NCI-H345 treated with DMSO at 0.1 percent for 48 hours (cell line): ENCODE data around the gene MYLK4.

Experiments used
- DNase-seq: peaks from one replicate; lab custom pipeline; 2025; ENCODE audit not compliant: unreplicated experiment; lab: John Stamatoyannopoulos, UW

MYLK4 gene

DNA sequence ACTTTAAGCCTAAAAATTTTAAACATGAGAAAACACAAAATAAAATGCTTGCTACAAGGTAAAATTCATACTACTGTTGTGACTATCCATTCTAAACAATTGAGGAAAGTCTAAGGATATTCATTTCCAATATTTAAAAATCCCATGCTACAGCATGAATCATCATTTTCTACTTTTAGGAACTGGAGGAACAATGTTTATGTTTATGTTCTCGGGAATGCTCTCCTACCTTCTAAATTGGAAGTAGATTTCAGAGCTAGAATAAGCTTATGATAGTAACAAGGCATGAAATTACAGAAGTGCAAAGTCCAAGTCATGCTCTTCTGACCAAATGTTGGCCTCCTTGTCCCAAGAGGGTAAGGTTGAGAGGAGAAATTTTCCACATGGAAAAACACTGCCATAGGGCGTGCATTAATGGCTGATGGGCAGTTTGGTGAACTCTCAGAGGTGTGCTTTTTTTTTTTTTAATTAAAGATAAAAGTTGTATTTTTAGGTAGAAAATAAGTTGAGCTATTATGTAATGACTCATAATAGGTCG is 6.0 kb upstream of the MYLK4 start:
- no peak for DNase-seq

DNA sequence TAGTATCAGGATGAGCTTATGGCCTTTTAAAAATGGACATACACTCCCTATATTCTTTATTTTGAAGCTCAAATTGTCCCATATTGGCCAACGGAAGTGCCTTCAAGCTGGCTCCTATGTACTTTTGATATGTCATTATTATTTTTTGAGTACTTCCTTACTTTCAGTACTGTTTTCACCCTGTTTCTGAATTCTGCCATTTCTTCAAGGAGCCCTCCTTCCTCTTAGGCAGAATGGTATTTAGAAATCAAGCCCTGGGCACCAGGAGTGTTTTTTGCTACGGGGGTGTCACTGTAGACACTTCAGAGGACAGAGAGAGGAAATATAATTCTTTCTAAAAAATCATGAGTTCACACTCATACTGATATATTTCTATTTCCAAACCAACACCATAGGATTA is 5.5 kb upstream of the MYLK4 start:
- DNase-seq, result no peak

DNA sequence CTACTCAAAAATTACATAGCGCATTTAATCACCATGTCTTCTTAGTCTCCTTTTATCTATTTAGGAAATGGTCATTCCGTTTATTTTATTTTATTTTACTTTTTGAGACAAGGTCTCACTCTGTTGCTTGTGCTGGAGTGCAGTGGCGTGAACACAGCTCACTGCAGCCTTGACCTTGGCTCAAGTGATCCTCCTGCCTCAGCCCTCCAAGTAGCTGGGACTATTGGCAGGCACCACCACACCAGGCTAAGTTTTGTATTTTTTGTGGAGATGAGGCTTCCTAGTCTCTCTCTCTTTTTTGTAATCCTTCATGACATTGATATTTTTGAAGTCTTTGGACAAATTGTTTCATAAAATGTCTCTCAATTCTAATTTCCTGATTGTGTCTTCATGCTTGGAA is 4.7 kb upstream of the MYLK4 start:
- DNase-seq, result no peak

DNA sequence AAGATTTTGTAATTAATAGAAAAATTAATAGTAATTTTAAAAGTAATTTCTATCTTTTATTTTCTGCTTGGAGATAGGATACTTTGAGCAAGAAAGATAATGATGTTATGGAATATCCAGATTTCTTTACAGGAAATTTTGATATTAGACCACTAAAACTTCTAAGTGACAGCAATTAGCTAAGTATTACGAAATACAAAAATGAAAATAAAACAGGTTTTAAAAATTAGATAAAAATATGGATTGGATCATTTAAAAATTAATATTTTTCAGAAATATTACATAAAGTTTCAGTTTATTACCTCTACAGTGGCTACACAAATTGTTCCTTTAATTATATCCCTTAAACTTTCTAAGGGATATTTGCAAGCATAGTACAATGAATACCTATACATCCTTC is 4.2 kb upstream of the MYLK4 start:
- DNase-seq, result no peak

DNA sequence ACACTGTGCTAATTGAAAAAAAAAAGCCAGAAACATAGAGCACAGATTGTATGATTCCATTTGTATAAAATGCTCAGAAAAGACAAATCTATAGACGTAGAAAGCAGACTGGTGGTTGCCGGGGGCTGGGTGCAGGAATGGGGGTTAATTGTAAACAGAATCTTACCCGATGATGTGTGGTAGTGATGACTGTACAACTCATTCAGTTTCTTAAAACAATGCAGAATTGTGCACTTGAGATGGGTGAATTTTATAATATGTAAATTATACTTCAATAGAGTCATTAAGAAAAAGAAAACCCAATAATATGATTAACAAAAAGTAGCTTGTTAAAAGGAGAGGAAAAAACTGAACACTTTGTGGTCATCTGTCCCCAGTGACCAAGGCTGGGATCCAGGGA is 3.7 kb upstream of the MYLK4 start:
- DNase-seq, result no peak

DNA sequence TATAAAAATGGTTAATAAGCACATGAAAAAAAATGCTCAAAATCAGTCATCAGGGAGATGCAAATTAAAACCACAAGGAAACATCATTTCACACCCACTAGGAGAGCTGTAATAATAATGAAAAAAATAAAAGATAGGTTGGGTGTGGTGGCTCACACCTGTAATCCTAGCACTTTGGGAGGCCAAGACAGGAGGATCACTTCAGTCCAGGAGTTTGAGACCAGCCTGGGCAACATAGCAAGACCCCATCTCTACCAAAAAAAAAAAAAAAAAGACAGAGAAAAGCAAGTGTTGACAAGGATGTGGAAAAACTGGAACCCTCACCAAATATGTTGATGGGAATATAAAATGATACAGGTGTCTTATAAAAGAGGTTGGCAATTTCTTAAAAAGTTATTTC is 3.0 kb upstream of the MYLK4 start:
- no peak for DNase-seq

DNA sequence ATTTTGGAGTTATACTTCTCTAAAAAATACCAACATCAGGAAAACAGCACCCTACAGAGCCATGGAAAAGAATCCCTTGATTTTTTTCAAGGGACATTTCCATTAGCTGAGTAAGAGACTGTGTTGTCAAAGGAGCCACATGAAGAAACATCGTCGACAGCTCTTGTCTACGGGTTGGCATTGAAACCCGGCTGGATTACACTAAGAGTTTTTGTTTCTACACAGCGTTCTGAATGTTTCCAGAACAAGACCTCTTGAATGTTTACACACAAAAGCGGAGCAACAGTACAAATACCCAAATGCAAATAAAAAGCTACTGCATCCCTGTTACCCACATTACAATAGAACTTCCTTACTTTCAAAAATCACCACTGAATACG is 2.4 kb upstream of the MYLK4 start:
- DNase-seq, result no peak

DNA sequence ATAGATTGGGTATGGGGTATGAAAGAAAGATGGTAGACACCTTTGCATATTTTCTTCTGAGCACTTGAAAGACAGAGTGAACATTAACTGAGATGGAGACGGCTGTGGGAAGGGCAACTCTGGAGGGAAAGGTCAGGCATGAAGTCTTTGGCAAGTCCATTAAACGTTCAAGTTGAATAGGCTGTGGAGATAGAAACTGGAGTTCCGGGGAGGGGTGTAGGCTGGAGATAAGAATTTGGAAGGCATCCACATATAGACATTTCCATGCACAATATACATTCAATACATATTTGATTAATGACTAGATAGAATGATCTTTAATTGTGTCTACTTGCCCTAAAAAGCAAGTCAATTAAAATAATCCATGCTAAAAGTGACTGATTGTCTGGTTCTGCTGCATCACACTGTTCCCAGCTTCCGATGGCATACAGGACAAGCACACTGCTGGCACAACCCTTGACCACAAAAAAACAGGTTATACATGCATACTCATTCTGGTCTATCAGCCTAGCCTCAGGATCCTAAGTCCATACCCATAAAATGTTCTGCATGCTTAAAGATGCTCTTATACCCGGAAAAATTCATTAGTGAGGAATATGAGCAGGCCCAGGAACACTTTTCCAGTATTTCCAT is 1.9 kb upstream of the MYLK4 start:
- DNase-seq, result no peak

DNA sequence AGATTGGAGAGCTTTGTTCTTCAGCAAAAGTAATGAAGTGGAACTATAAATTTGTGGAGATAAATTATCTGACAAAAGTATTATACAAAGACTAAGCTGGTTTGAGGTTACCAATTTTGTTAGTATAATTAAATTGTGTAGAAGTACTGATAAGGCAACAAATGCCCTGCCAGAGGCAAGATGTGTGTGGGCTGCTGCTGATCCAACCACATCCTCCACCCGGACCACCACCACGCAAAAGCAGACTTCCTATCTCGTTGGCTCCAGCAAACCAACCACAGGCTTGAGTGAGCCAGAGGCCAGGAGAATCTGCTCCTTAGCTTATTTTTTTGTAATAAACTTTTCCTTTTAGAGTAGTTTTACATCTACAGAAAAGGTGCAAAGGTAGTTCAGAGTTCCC is 1.1 kb upstream of the MYLK4 start:
- DNase-seq, result no peak

DNA sequence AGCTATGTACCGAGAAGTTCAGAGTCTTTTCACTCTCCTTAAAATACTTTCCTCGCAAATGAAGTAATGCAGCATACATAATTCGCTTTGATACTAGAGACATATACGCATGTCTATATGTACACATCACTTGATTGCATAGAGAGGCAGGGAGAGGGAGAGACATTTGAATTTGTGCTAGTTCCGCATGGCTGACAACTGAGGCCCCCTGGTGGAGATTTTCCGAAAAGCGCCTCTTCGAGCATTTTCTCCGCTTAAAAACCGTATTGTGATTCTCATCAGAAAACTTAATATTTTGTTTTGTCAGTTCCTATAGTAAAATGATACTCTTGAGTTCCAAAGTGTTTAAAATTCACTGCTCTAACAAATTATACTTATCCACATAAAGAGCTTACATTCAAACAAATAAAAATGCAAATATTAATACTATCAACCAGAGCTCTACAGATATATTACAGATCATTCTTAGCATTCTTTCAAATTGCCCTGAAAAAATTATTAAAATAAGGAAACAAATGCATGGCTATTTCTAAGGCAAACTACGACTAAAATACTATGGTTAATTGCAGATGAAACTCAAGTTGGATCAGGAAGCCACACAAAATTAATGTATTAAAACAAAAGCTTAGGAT is 637 bp downstream of the MYLK4 start:
- no peak for DNase-seq

DNA sequence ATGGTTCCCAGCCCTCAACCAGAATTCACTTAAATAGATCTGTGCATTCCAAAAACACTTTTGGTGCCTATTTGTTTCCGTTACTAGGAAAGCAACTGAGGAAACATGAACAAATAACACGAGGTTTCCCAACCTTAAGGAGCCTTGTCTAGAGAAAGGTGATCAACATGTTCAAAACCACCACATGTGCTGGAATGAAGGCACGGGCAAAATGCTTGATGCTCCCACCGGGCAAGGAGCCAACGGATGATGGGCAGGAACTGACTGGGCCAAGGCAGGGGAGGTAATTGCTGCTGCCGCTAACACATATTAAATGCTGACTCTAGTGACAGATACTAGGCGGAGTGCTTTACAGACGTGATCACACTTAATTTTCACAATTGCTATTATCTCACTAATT is 2.5 kb downstream of the MYLK4 start:
- no peak for DNase-seq

DNA sequence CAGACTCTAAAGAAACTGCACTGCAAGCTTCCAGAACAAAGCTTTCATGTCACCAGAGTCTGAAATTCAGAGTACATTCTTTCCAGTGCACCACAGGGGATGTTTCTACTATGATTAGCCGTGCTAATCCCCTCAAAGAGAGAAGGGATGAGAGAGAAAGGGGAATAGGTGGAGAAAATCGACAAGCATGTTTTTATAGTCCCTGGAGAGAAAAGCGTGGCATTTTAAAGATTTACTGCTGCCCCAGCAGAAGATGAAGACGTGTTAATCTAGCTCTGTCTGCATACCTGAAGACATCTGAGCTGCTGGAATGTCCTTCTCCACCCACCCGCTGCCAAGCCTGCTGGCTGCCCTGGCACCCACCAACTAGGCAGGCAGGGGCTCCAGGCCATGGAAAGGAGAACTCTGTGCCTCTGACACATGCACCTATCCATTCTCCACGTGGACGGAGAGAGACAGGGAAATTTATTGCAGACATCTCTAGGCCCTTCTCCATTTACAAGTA is 4.1 kb downstream of the MYLK4 start:
- no peak for DNase-seq

DNA sequence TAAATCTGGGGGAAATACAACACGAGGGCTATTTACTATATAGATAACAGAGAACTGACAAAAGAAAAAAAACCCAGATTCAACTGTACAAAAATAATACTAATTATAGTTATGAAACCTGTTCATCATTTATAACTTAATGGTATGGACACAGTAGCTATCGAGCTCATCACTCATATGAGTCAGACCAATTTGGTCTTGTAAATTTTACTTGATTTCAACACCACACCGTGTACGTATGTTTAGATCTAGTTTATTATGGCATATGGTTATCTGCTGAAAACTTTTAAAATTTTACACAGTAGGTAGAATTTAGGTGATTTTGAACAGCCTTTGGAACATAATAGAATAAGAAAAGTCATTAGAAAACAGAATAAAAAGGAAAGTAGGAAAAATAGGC is 5.5 kb downstream of the MYLK4 start:
- no peak for DNase-seq

DNA sequence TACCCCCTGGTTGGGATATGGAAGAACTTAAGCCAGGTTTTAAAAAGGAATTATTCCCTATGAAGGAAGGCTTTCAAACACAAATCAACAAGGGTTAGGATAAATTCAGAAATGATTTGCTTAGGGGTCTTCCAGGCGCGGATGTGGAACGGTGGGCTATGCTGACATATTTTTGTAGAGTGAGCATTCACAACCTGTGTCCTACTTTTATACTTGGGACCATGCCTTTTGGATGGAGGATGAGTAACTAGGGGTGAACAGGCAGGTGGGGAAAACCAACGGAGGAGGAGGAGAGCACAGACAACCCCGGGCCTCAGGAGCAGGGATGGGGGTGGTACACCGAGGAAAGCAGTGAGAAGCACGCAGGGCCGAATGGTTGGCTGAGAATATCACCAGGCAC is 5.9 kb downstream of the MYLK4 start:
- DNase-seq, result no peak

DNA sequence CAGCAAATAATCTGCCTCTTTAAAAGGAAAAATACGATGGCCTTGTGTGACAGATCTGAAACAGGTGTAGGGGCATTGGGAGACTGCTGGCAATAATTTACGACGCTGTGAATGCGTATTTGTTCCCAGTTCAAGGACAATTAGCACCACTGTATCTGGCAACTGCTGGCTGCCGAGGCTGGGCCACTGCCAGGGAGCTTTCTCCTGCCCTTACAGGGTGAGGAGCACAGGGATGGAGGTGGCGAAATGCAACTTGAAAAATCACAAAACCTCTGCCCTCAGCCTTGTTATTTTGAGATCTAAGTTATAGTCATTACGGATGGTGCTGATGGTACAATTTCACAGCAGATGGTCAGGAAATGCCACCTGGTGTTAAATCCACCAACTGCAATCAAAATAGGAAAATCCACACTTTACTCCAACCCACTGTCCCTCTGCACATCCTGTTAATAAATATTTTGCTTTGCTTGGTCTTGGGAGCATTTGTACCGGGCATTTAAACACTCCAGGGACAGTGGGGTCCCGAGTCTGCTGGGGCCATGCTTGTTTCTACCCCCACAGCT is 6.4 kb downstream of the MYLK4 start:
- no peak for DNase-seq

DNA sequence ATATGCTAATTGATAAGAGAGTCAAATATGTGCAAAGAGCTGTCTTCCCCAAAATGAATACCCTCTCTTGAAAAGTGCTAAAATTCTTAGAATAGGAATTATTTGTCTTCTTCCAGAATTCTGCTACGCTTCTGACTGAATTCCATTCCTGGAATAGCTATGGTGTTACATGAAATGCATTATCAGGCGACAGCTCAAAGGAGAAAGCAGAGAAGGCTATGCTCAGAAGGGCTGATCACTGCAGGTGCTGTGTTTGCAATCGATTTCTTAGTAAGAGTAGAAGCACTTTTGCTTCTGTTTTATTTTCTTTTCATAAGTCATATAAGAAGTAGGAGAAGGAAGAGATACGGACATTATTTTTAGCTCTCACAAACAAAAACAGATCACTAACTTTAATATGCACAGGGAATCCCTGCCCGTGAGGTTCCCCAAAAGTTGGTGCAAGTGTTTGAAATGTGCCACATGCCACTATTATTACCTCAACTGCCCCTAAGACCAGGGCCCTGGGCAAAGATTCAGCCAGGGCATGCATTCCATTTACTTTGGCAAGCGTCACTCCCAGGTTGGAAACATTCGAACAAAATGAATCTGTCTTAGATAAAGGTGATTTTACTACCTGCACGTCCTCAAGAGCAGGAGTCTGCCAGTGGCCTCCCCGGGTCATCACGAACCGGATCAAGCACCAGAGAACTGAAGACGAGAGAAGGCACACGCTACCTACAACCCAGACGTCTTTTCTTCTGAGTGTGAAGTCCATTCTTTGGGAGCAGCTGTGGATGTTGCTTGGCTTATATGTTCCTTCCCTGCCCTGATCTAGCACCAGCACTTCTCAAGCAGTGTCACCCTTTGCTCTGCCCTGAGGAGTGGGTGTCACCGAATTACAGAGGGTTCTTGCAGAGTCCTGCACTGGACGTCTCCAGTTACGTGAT is 7.2 kb downstream of the MYLK4 start:
- DNase-seq, result no peak

DNA sequence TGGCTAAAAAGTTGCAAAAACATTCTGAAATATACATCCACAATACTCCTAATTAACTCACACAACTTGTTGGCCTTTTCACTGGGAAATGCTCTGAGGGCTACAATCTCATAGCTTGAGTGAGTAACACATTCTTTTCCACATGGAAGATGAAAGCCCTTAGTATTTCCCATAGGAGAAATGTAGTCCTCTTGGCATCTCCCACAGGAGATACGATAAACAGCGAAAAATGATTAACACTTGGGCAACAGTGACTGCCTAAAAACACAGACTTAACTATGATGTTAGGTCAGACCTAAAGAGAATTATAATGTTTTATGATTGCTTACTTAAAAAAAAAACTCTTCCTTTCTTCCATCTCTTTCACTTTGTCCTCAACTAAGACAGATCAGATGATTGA is 9.0 kb downstream of the MYLK4 start:
- no peak for DNase-seq

DNA sequence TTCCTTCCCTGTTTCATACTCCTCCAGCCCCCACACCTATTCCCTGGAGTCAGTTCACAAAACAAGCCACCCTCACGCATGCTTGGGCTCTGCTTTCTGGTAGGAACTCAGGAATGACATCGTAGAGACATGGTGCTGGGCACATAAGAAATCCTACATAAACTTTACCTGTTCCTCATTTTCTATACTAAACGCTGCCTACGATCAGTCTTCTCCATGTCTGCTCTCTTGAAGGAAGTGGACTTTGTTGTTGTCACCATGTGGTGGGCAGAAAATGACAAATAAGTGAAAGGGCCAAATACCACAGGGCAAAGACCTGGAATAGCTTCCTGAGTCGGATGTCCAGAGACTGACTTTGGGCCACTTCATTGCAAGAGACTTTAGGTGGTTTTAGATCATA is 10.1 kb downstream of the MYLK4 start:
- DNase-seq, result no peak

DNA sequence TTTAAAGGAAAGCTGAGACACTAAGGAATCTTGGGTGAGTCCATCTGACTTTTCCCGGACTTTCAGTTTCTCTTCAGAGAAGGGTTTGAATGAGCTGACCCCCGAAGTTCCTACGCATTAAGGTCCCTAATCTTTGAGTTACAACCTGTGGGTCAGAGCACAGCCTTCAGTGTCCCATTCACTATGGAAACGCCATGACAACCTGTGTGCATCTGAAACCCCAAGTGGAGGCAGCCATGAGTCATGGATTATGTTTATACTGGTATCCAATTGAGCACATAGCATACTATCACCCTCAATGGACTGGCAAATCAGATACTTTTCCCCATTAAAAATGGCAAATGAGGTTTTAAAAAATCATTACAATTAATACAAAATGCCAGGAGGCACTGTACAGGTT is 11.4 kb downstream of the MYLK4 start:
- DNase-seq, result no peak

DNA sequence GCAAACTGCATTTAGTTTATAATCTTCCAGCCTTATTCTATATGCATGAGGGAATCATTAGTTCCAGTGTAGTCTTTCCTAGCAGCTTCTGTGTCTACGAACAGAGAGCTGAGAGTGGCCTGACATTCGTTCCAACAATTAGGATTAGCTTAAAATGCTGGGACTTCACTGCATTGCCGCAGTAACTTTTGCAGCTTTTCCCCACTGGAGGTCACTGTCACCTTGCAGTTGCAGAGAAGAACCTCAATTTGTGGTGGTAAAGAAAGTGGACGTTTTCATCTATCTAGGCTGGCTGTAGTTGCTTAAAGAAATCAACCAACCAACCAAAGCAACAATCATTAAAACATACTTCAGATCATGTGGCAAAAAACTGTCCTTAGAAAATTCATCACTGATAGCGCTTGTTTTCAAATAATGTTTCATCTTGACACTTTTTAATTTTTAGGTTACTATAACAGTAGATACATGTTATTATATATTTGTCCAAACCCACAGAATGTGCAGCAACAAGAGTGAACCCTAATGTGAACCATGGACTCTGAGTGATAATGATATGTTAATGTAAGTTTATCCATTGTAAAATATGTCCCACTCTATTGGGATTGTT is 12.2 kb downstream of the MYLK4 start:
- DNase-seq, result no peak

DNA sequence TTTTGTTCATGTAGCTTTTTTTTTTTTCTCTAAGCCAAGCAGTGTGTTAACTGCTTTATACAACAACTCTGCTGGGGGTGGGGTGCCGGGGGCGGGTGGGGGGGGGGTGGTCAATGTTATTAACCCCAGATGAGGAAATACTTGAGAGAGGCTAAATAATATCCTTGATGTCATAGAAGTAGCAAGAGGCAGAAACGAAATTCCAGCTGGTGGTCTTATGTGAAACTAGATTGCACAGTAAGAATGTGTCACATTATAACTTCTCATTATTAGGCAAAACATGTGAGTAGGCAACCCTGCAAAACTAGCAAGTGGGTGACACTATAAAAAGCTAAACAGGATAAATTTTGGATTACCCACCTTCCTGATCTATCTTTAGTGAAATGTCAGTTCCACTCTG is 12.8 kb downstream of the MYLK4 start:
- no peak for DNase-seq
